IPS-NIHi7 (cell line): ENCODE measurements around the gene USP26.
"Not testable (repeated sequence)": the region's sequence is repeated elsewhere in the genome, so short reads cannot be mapped to it uniquely, and the experiment has no call there.

Experiments used
- DNase-seq: peaks from one replicate; pipeline ENCODE4 v3.0.0; 2012; ENCODE audit warnings: mixed read lengths; ENCODE audit errors: extremely low spot score

The USP26 gene

GRCh38 chrX:133097031-133097430 is at the start of gene USP26:
Gene USP26, minus strand, starts transcription at chrX:133097109. Its CDS starts 68,889 bp downstream, at chrX:133028220.
- no peak for DNase-seq

DNA sequence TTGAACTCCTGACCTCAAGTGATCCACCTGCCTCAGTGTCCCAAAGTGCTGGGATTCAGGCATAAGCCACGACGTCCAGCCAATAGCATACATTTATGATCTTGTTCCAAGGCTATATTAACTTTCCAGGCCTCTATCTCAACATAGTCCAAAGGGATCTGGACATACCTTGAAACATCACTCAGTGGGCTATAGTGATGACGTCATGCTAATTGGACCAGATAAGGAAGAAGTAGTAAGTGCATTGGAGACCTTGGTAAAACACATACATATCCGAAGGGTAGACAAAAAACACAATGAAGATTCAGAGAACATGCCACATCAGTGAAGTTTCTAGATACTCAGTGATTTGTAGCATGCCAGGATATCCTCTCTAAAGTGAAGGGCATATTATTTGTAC is 37.4 kb upstream of the USP26 start:
- no peak for DNase-seq

DNA sequence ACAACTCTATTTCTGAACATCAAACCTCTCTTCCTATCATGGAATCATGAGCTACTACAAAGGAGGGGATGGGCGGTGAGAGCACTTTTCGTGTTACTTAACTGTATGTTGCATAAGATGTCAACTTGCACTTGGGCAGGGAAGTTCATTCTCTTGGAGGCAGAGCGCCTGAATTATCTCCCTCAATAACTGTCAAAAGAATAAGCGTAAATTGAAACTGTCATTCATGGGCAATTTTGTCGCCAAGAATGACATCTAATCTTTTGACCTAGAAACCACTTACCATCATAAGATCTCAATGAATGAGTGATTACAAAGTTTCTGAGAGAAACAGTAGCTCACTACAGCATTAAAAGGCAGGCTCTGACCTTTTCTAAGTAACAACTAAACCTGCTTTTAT is 23.5 kb upstream of the USP26 start:
- no peak for DNase-seq

GRCh38 chrX:133094098-133094731 is 2.7 kb downstream of the USP26 start:
- DNase-seq, result no peak

DNA sequence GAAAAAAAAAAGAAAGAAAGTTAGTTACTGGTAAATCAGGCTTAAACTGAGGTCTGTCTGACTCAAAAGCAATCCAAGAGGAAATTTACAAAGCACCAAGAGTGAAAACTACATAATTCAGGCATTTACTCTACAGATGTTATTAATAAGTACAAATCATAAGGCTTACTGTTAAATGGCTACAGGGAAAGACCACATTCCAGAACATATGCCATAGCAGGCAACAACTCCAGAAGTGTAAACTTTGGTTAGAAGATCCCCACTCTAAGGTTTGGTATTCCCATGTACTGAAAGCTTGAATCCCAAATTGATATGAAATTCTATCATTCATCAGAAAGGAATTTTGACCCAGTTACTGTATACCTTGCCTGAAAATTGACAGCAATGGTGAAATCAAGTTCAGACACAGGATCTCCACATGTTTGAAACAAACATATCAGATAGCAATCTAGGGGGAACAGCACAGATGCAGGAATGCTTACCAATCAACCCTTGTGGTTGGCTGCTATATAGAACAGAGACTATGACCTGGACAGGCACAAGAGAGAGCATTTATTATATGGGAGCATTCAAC is 6.6 kb downstream of the USP26 start:
- DNase-seq, result no peak

DNA sequence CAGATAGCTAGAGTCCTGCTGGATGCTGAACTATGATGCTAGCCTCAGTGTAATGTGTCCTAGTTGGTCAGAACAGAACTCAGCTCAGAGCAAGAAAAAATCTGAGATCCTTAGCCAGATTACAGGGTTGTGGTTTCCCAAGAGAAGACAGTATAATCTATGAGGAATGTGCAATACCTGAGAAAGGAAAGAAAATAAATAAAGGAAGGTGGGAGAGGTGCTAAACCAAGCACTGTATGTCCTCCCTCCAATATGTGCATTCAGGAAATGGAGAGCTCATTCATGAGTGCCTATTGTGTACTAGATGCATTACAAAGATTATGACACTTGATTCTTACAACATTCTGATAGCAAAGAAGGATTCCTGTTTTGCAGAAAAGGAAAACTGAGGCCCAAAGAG is 7.5 kb downstream of the USP26 start:
- no peak for DNase-seq

- no peak for DNase-seq
Measured at GRCh38 chrX:133085785-133086184, 11.1 kb downstream of the USP26 start.

- not testable (repeated sequence) for DNase-seq
Measured at GRCh38 chrX:133085056-133085455, 11.9 kb downstream of the USP26 start.

GRCh38 chrX:133083899-133084298 is 13.0 kb downstream of the USP26 start:
- DNase-seq, result no peak

DNA sequence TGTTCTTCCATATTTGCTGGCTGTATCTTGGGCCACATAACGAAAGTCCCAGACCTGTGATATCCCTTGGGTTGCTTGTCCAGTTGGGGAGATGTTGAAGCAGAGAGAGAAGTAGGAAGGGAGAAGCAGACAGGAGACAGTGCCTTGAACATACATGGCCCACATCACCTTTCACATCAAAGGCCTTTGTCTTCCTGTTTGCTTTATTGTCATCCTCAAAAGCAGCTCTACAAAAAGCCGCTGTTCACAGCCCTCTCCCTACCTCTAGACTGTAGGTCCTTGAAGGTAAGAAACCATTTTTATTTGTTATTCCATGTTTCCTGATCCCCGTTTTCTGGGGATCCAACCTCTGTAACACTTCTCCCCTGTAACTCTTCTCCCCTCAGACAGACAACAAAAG is 14.9 kb downstream of the USP26 start:
- DNase-seq, result no peak

DNA sequence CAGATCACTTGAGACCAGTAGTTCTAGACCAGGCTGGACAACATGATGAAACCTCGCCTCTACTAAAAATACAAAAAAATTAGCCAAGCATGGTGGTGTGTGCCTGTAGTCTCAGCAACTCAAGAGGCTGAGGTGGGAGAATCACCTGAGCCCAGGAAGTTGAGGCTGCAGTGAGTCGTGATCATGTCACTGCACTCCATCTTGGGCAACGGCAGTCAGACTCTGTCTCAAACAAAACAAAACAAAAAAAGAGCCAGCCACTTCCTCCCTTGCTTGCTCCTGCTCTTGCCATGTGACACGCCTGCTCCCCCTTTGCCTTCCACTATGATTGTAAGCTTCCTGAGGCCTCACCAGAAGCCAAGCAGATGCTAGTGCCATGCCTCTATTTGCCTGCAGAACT is 19.1 kb downstream of the USP26 start:
- not testable (repeated sequence) for DNase-seq

DNA sequence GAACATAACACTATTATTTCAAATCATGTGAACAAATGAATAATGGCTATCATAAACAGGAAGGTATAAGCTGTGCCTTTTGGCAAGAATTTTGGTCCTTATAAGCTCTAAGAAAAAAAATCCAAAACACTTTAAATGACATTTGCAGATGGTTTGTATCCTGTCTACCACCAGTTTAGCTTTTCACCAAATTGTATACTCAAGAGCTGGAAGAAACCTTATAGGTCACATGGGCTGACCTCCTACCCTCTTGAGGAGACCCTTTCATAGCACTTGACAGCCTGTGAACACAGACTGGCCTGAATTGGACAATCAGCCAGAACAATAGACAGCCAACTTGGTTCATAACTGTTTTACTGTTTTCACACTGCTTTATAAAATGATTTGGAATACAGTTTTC is 24.3 kb downstream of the USP26 start:
- no peak for DNase-seq

GRCh38 chrX:133068461-133068860 is 28.4 kb downstream of the USP26 start:
- DNase-seq, result no peak

GRCh38 chrX:133056341-133056740 is 40.6 kb downstream of the USP26 start:
- no peak for DNase-seq

DNA sequence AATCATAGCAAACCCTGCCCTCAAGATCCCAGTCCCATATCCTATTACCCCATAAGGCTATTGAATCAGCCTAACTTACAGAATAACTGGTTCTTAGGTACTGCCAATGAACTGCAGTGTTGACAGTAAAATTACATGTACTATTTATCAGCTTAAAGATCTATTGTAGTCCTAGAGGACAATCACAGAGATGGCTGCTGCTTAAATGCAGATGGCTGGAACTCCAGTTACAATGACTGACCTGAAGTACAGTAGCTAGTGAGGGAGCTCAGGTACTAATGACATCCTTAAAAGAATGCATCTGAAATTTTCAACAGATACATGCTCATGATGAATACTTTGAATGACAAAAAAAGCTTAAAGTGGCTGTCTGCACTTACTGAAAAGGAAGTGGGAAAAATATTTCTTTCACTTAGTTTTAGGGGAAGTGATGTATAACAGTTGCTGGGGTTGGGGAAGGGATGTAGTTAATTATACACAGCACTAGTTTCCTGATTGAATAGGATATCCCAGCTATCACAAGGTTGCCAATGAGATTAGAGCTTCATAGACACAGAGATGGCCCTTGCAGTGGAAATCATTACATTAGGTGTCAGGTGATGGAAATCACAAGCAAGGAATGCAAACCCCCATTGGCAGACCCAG is 42.0 kb downstream of the USP26 start:
- no peak for DNase-seq

- peak; percentile 20 for DNase-seq
Measured at GRCh38 chrX:133053861-133054598, 42.9 kb downstream of the USP26 start.

- DNase-seq, result no peak
Measured at GRCh38 chrX:133048751-133049150, 48.2 kb downstream of the USP26 start.

- no peak for DNase-seq
Measured at GRCh38 chrX:133046601-133047000, 50.3 kb downstream of the USP26 start.

- peak; percentile 56 for DNase-seq
Measured at GRCh38 chrX:133045986-133046385, 50.9 kb downstream of the USP26 start.

- DNase-seq, result not testable (repeated sequence)
Measured at GRCh38 chrX:133044145-133044786, 52.6 kb downstream of the USP26 start.

DNA sequence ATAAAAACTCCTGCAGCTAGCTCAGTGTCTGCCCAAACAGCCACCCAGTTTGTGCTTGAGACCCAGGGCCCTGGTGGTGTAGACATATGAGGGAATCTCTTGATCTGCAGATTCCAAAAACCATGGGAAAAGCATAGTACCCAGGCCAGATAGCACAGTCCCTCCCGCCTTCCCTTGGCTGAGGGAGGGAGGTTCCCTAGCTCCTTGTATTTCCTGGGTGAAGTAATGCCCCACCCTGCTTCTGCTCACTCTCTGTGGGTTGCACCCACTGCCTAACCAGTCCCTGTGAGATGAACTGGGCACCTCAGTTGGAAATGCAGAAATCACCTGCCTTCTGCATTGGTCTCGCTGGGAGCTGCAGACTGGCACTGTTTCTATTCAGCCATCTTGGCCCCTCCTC is 54.6 kb downstream of the USP26 start:
- DNase-seq, result no peak

GRCh38 chrX:133033010-133033409 is 63.9 kb downstream of the USP26 start:
- DNase-seq, result no peak
